Measurements from ENCODE around the gene NECTIN4. TPM values are rescaled to one million over a fixed set of nuclear protein-coding genes. Genes with fewer than 3 reads are reported as not detected.

Gene NECTIN4
- total and polyA plus RNA-seq, 3 donors from 2014 or later = 0.63 to 1.3 (median 1.2) TPM

DNA sequence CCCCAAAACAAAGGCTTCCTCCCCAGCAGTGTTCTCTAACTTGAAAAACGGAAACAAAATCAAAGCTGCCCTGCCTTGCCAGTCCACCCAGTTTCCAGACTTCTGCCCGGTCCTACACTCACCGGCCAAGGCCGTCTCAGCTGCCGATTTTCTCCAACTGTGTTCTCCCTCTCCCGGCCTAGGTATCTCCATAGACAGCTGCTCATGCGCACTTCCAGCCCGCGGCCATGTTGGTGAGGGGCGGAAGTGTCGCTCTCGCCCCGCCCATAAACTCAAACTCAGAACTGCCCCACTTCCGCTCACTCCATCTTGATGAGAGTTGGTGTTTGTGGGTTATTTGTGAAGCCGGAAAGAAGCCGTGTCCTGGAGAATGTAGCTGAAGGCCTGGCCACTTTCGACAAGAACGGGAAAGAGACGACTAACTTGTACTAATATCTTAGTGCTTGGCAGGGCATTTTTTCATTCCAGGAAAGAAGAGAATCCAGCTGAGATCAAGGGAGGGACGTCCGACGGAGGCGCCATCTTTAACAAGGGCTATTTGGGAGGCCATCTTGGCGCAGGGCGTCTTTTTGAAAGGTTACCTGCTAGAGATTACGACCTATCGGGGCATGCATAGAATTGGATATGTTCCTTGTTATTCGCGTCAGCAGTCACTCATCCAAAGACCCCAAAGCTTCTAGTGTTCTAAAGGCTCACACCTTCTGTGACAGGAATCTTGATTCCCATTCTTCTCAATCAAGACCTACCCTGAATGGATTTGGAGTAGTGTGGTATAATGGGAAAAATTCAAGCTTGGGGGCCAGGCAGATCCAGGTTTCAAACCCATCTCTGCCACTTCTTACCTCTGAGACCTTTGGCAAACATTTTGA is 43.4 kb downstream of the NECTIN4 start, which contains the start of gene USF1:
USF1 (minus strand) TSS at position 242 of the 869 bp plus-strand sequence. CDS start 2,702 bp downstream, outside the sequence.
- H3K4me3 ChIP-seq = peak within 1 kb of the TSS; percentile 77 to 98
- no peaks in the 10 kb centered on the region for H3K36me3 ChIP-seq (ENCODE audit: low read depth, missing control alignments)
- intact Hi-C loops (cut with DNase I; ENCODE audit: low total_unique reads) = no loop called here
- no peaks in the 10 kb centered on the region for H3K27me3 ChIP-seq
- peak within 1 kb of the TSS; percentile 91 to 92 for H3K27ac ChIP-seq
- peaks cover 8% of the 10 kb centered on the region for H3K4me1 ChIP-seq
- 0% methylated on average over 24 to 29 of the region's 29 CpGs for WGBS, 2 donors
- no peaks in the 10 kb centered on the region for H3K9me3 ChIP-seq
- TF ChIP-seq POLR2A (IDR thresholded peaks at IDR 0.05) = peak; percentile 90
- TF ChIP-seq, protein P1, sequence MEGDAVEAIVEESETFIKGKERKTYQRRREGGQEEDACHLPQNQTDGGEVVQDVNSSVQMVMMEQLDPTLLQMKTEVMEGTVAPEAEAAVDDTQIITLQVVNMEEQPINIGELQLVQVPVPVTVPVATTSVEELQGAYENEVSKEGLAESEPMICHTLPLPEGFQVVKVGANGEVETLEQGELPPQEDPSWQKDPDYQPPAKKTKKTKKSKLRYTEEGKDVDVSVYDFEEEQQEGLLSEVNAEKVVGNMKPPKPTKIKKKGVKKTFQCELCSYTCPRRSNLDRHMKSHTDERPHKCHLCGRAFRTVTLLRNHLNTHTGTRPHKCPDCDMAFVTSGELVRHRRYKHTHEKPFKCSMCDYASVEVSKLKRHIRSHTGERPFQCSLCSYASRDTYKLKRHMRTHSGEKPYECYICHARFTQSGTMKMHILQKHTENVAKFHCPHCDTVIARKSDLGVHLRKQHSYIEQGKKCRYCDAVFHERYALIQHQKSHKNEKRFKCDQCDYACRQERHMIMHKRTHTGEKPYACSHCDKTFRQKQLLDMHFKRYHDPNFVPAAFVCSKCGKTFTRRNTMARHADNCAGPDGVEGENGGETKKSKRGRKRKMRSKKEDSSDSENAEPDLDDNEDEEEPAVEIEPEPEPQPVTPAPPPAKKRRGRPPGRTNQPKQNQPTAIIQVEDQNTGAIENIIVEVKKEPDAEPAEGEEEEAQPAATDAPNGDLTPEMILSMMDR (IDR thresholded peaks at IDR 0.05) = no peak
- DNase-seq = peak; percentile 97

DNA sequence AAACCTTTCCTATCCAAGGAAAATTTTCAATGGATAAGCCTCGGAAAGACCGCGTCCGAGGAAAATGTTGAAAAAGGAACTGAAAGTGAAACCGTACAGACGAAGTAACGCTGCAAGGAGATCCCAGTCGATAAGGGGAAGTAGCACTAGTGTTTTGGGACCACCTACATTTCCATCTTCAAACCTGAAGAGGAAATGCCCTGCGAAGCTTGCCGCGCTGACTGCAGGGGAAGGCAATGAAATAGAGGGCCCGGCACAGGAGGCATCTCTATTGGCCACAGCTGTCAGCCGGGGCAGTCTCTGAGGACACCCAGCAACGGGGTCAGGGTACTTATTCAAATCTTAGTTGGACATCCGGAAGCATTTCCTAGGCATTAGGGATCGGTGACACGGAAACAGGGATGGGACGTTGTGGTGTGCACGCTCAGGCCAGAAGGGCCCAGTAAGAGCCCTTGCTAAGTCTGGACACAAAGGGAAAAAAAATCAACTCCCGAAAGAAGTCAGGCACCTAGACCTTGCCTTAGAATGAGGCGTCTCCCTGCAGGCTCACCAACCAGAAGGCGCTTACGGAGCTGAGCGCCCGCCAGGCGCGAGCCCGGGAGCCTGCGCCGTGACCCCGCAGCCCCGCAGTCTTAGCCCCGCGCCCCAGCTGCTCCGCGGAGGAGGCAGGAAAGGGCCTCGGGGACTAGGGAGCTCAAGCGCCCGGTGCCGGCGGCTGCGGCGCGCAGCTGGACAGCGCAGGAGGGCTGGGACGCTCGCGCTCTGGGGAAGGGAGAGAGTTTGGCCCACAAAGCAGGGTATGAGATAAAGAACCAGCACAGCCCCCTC is 44.2 kb downstream of the NECTIN4 start:
- H3K4me1 ChIP-seq = peaks cover 8% of the 10 kb centered on the region
- TF ChIP-seq POLR2A (IDR thresholded peaks at IDR 0.05) = no peak
- TF ChIP-seq, protein P1 (IDR thresholded peaks at IDR 0.05) = no peak
- no peaks in the 10 kb centered on the region for H3K27me3 ChIP-seq
- H3K27ac ChIP-seq = peak overlapping the region; percentile 91 to 92
- WGBS, 2 donors = 0 to 1% methylated on average over 20 to 48 of the region's 48 CpGs
- DNase-seq = peak; percentile 76
- peak overlapping the region; percentile 77 to 98 for H3K4me3 ChIP-seq
- H3K36me3 ChIP-seq (ENCODE audit: low read depth, missing control alignments) = no peaks in the 10 kb centered on the region
- no peaks in the 10 kb centered on the region for H3K9me3 ChIP-seq
- intact Hi-C loops (cut with DNase I; ENCODE audit: low total_unique reads) = no loop called here

DNA sequence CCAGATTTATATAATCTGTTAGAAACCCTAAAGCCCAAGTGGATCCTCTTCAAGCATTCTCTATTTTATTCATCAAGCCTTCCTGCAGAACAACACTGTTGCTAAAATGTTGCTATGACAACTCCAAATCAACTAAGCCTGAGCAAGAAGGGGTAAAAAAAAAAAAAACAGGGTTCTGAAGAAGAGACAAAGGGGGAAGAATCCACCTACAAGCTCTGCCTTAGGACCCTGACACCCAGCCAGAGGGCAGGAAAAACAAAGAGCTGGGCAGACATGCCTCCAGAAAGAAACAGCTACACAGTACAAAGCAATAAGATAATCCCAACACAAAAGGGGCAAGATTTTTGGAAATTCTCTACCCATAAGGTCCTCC is 44.8 kb downstream of the NECTIN4 start:
- intact Hi-C loops (cut with DNase I; ENCODE audit: low total_unique reads) = no loop called here
- Histone ChIP-seq H3K9me3 (no peaks in the 10 kb centered on the region), H3K4me3 (peak overlapping the region; percentile 77 to 98), H3K27ac (peak overlapping the region; percentile 91 to 92), H3K36me3 (ENCODE audit: low read depth, missing control alignments) (no peaks in the 10 kb centered on the region), H3K4me1 (peaks cover 8% of the 10 kb centered on the region), H3K27me3 (no peaks in the 10 kb centered on the region)
- TF ChIP-seq, protein P1 (IDR thresholded peaks at IDR 0.05) = no peak
- no peak for TF ChIP-seq POLR2A (IDR thresholded peaks at IDR 0.05)
- no peak for DNase-seq

DNA sequence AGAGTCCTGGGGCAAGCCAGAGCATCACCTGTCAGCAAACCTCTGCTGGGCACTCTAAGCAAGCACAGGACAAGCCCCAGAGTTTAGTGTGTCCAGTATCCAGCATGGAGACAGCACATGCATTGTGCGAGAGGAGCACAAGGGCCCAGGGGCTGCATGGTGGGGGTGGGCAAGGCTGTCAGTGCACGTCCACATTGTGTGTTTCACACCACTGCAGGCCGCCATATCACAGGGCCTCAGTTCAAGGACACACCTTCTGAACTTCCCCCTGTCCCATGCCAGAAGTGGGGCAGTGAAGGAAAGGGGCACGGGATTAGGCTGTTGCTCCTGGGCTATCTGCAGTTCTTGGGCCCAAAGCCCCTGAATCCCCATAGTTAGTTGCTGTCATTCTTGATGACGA is 49.8 kb downstream of the NECTIN4 start:
- 73 to 75% methylated on average over 5 of the region's 5 CpGs for WGBS, 2 donors
- H3K4me3 ChIP-seq = no peak overlapping the region
- peaks cover 19% of the 10 kb centered on the region for H3K4me1 ChIP-seq
- no peaks in the 10 kb centered on the region for H3K9me3 ChIP-seq
- no peak for DNase-seq
- no peaks in the 10 kb centered on the region for H3K36me3 ChIP-seq (ENCODE audit: low read depth, missing control alignments)
- TF ChIP-seq, protein P1 (IDR thresholded peaks at IDR 0.05) = no peak
- no peak for TF ChIP-seq POLR2A (IDR thresholded peaks at IDR 0.05)
- no peaks in the 10 kb centered on the region for H3K27me3 ChIP-seq
- intact Hi-C loops (cut with DNase I; ENCODE audit: low total_unique reads) = no loop called here
- no peak overlapping the region for H3K27ac ChIP-seq
